Panc1 (cell line): ENCODE results near the gene DAAM2. TPM values are rescaled to one million over a fixed set of nuclear protein-coding genes. Genes with fewer than 3 reads are reported as not detected.

Source experiments
- ATAC-seq: fragments of 200-7000 bp; cut with Tn5 transposase; 2 replicates; pipeline ENCODE4 v1.9.1; 2020; ENCODE audit warnings: mild to moderate bottlenecking, moderate library complexity
- BruUV-seq: library from RNA; stranded (reverse); fragments of 400-500 nt; replicated peaks from 2 replicates; lab custom pipeline; 2021; lab: Mats Ljungman, UMichigan
- CTCF ChIA-PET: fragments of 300-600 bp; sonication (Branson Sonifier 250); formaldehyde crosslinking; loops from one replicate; lab custom pipeline; 2022; ENCODE audit warnings: antibody characterized with exemption; lab: Charles Lee
- POLR2A ChIA-PET: fragments of 300-600 bp; sonication (Branson Sonifier 250); formaldehyde crosslinking; loops from one replicate; lab custom pipeline; 2022; ENCODE audit warnings: antibody characterized with exemption; lab: Charles Lee
- DNase-seq: peaks from one replicate; pipeline ENCODE4 v3.0.0-alpha.2; 2010; ENCODE audit warnings: low read depth, low spot score
- H3K27ac ChIP-seq: 2 replicates; pipeline ENCODE4 v1.5.1; 2011; ENCODE audit warnings: mild to moderate bottlenecking, low read length, inconsistent platforms
- H3K27me3 ChIP-seq: fragments of 200-500 bp; sonication (Bioruptor generic); 2 replicates; pipeline ENCODE4 v1.6.0; 2014; ENCODE audit warnings: low read length, inconsistent platforms; ENCODE audit not compliant: control insufficient read depth, insufficient read depth
- H3K36me3 ChIP-seq: fragments of 200-500 bp; sonication (Bioruptor generic); 2 replicates; pipeline ENCODE4 v1.5.1; 2014; ENCODE audit warnings: inconsistent platforms, mild to moderate bottlenecking, low read length, moderate library complexity; ENCODE audit not compliant: control insufficient read depth, insufficient read depth
- H3K4me1 ChIP-seq: 2 replicates; pipeline ENCODE4 v1.5.1; 2011; ENCODE audit warnings: inconsistent platforms, mild to moderate bottlenecking, low read length, moderate library complexity; ENCODE audit not compliant: control insufficient read depth, insufficient read depth
- H3K4me3 ChIP-seq, 2 experiments: 2 replicates each; pipeline ENCODE4 v1.5.1; 2011 to 2012; ENCODE audit warnings: low read depth in 2 of 2, low read length in 2 of 2, mild to moderate bottlenecking in 2 of 2, inconsistent platforms in 1 of 2, moderate library complexity in 1 of 2
- H3K9me3 ChIP-seq: fragments of 200-500 bp; sonication (Bioruptor generic); 2 replicates; pipeline ENCODE4 v1.5.1; 2014; ENCODE audit warnings: low read depth, mild to moderate bottlenecking, inconsistent platforms, low read length, moderate library complexity; ENCODE audit not compliant: control insufficient read depth, insufficient read depth
- CTCF ChIP-seq: fragments of 450-650 bp; IDR thresholded peaks from 2 replicates; pipeline ENCODE4 v1.5.1; 2017; ENCODE audit warnings: mild to moderate bottlenecking
- POLR2AphosphoS5 ChIP-seq: IDR thresholded peaks from 2 replicates; pipeline ENCODE4 v1.6.1; 2012; ENCODE audit warnings: mild to moderate bottlenecking, low read depth, low read length, moderate library complexity
- REST ChIP-seq, 2 experiments: IDR thresholded peaks; 2 replicates each; pipeline ENCODE4 v1.6.1; 2011 to 2012; ENCODE audit warnings: low read depth in 2 of 2, control low read depth in 1 of 2, low read length in 1 of 2, mild to moderate bottlenecking in 1 of 2, moderate library complexity in 1 of 2; ENCODE audit not compliant: insufficient read depth in 1 of 2
- SIN3A ChIP-seq: IDR thresholded peaks from 2 replicates; pipeline ENCODE4 v1.6.1; 2012; ENCODE audit warnings: low read depth, mild to moderate bottlenecking, low read length, moderate library complexity, borderline replicate concordance; ENCODE audit not compliant: insufficient read depth
- TCF7L2 ChIP-seq: IDR thresholded peaks from 2 replicates; pipeline ENCODE4 v1.6.1; 2011; ENCODE audit warnings: mild to moderate bottlenecking, low read depth, low read length, inconsistent platforms
- in situ Hi-C: cut with HindIII; loops from 2 replicates; pipeline ENCODE4 v1.10.0; 2016; ENCODE audit warnings: low sequenced_read_pairs, low pct_unique_long_range_greater_than_20kb
- intact Hi-C: fragments of 100-400 bp; cut with micrococcal nuclease; formaldehyde crosslinking; loops from one replicate; pipeline ENCODE4 v1.10.0; 2022; ENCODE audit not compliant: unreplicated experiment
- total RNA-seq: library from RNA; stranded (reverse); gene quantifications from one replicate; pipeline ENCODE4 v1.2.1, GENCODE V29; 2021; ENCODE audit not compliant: unreplicated experiment

Gene DAAM2
- total RNA-seq, 1 experiment from 2014 or later = not detected

GRCh38 chr6:39785281-39785680, 6.9 kb upstream of the DAAM2 start:
- ATAC-seq (no peak), DNase-seq (no peak)
- Histone ChIP-seq H3K4me3 (no peak overlapping the region), H3K27me3 (no peaks in the 10 kb centered on the region), H3K27ac (no peak overlapping the region), H3K36me3 (no peaks in the 10 kb centered on the region; the same call in 1 of the 2 replicates), H3K4me1 (no peaks in the 10 kb centered on the region), H3K9me3 (no peaks in the 10 kb centered on the region)
- no peak for TF ChIP-seq SIN3A
- TF ChIP-seq REST (IDR thresholded peaks at IDR 0.05; ENCODE audit: insufficient read depth in 1 of 2, low read depth in 2 of 2, low read length in 1 of 2) = no peak
- TF ChIP-seq TCF7L2 = no peak
- no peak for TF ChIP-seq CTCF
- no peak for TF ChIP-seq POLR2AphosphoS5
- CTCF ChIA-PET = no interaction called here
- in situ Hi-C loops = no loop called here
- no TSS peak for BruUV-seq
- intact Hi-C loops = no loop called here
- POLR2A ChIA-PET = no interaction called here

- no TSS peak for BruUV-seq
- in situ Hi-C loops = no loop called here
- intact Hi-C loops = no loop called here
- Histone ChIP-seq H3K27me3 (peaks cover under 1% of the 10 kb centered on the region; the same call in 1 of the 2 replicates), H3K9me3 (no peaks in the 10 kb centered on the region), H3K36me3 (no peaks in the 10 kb centered on the region; the same call in 1 of the 2 replicates), H3K4me3 (no peak overlapping the region), H3K4me1 (no peaks in the 10 kb centered on the region), H3K27ac (no peak overlapping the region)
- no peak for TF ChIP-seq REST (IDR thresholded peaks at IDR 0.05; ENCODE audit: insufficient read depth in 1 of 2, low read depth in 2 of 2, low read length in 1 of 2)
- no peak for TF ChIP-seq SIN3A
- TF ChIP-seq CTCF = no peak
- TF ChIP-seq TCF7L2 = no peak
- TF ChIP-seq POLR2AphosphoS5 = no peak
- POLR2A ChIA-PET = no interaction called here
- DNase-seq (no peak), ATAC-seq (no peak)
- CTCF ChIA-PET = no interaction called here
Measured at GRCh38 chr6:39786649-39787048, 5.5 kb upstream of the DAAM2 start.
